Jurkat, Clone E6-1 (cell line): ENCODE results near the gene PRR14L.
"Not testable (repeated sequence)": the region's sequence is repeated elsewhere in the genome, so short reads cannot be mapped to it uniquely, and the experiment has no call there.

Source experiments
- DNase-seq: peaks from one replicate; pipeline ENCODE4 v3.0.0-alpha.2; 2011; ENCODE audit warnings: low read depth, low spot score
- H3K4me3 ChIP-seq: 2 replicates; pipeline ENCODE4 v1.5.1; 2011; ENCODE audit warnings: mild to moderate bottlenecking, low read length, control low read depth, moderate library complexity

The PRR14L gene

GRCh38 chr22:31692186-31692886 lies 57.6 kb downstream of the PRR14L start:
- no peak overlapping the region for H3K4me3 ChIP-seq
- DNase-seq = peak; percentile 54

GRCh38 chr22:31691408-31691807 lies 58.5 kb downstream of the PRR14L start:
- DNase-seq = no peak
- no peak overlapping the region for H3K4me3 ChIP-seq

DNA sequence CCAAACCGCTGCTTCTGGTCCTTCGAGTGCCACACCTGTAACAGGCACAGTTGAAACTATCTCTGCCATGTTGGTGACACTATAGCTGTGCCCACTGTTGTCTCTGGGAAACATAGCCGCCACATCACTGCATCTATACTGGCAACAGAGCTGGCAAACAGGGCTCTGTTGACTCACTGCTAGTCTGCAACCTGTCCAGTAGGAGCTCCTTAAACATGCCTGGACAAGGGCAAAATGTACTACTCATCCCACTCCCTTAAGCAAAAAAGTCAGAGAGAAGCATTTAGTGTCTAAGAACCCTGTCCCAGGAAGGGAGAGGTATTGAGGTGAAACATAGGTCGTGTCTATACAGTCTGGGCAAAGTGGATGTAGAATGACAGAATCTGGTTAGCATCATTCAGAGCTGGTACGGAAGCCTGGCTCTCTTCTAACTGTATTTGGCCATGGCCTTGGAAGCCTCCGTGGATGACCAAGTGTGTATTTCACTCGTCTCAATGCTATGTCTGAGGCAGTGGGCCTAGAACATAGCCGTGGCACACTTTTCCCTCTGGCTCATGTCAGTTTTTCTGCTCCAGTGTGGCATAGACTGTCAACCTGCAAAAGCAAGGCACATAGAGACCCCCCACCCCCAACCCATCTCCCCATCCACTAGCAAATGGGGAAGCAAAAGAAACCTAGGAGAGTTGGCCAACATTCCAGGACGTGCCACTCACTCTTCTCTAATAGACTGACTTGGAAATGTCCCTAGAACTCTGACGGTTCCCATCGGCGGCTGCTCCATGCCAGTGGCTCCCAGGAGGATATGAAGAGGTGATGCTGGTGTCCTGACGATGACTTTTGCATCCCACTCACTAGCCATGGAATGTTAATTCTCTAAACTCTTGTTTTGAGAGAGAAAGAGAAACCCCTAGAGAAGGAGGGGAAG lies 66.5 kb downstream of the PRR14L start:
- no peak overlapping the region for H3K4me3 ChIP-seq
- no peak for DNase-seq

DNA sequence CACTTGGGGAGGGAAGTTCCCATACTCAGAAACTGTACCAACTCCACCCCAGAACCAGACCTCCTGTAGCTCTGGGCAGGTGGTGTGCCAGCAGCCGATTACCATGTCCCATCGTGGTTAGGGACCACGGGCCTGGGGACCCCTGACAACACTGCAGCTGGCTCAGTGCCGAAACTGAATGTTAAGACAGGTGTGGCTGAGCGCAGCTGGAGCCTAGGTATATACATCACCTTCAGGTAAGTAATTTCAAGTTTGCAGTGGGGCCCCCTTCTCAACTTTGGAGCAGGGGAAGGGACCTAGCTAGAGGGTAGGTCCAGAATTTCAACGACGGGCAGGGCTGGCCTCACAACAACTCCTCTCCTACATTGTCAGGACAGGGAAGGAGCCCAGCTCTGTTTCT lies 67.2 kb downstream of the PRR14L start:
- no peak for DNase-seq
- no peak overlapping the region for H3K4me3 ChIP-seq

GRCh38 chr22:31681349-31682345 lies 68.3 kb downstream of the PRR14L start:
- H3K4me3 ChIP-seq = no peak overlapping the region
- DNase-seq = no peak

DNA sequence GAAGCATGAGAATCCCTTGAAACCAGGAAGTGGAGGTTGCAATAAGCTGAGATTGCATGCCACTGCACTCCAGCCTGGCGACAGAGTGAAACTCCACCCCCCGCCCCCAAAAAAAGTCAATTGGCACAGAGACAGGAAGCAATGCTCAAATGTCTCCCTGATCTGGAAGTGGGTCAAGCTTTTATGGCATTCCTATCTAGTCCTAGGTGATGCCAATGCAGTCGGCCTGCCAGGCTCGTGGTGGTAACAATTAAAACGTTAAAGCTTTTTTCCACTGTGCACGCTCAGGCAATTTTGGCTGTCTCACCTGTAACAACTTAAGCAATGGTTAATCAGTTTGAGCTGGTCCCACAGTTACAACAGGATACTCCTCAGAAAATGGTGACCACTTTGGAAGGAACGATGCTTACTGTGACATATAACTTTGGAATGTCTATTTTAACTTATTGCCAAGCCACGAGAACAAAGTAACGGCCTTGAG lies 69.0 kb downstream of the PRR14L start:
- no peak for DNase-seq
- H3K4me3 ChIP-seq = no peak overlapping the region

GRCh38 chr22:31678748-31679147 lies 71.2 kb downstream of the PRR14L start:
- H3K4me3 ChIP-seq = no peak overlapping the region
- DNase-seq = no peak

GRCh38 chr22:31676700-31677099 lies 73.2 kb downstream of the PRR14L start:
- DNase-seq = no peak
- no peak overlapping the region for H3K4me3 ChIP-seq

- H3K4me3 ChIP-seq, DNase-seq: not testable (repeated sequence)
Measured at GRCh38 chr22:31674219-31674618, 75.7 kb downstream of the PRR14L start.

GRCh38 chr22:31668849-31669248 lies 81.1 kb downstream of the PRR14L start:
- DNase-seq, H3K4me3 ChIP-seq: not testable (repeated sequence)

GRCh38 chr22:31662668-31663037 lies 87.3 kb downstream of the PRR14L start:
- no peak for DNase-seq
- H3K4me3 ChIP-seq = peak overlapping the region; percentile 98

GRCh38 chr22:31661851-31662667 lies 87.9 kb downstream of the PRR14L start, which contains the start of gene PISD:
TSS of gene PISD (minus strand) at chr22:31662215. CDS start at chr22:31662208, 7 bp downstream.
- peak within 1 kb of the TSS; percentile 98 for H3K4me3 ChIP-seq
- peak; percentile 93 for DNase-seq

DNA sequence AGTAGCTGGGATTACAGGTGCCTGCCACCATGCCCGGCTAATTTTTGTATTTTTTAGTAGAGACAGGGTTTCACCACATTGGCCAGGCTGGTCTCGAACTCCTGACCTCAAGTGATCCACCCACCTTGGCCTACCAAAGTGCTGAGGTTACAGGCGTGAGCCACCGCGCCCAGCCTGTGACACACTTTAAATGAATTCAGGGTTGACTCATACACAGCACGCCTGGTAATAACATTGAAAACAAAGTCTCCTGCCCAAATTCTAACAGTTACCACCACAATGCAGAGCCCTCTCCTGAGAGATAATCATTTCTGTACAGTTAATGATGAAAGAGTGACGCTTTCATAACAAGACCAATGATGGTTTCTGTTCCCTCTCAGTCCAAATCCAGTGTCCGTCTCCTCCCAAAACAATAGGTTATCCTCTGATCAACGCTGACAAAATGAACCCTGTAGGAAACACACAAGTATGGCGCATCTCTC lies 89.0 kb downstream of the PRR14L start:
- not testable (repeated sequence) for DNase-seq
- peak overlapping the region; percentile 98 for H3K4me3 ChIP-seq

DNA sequence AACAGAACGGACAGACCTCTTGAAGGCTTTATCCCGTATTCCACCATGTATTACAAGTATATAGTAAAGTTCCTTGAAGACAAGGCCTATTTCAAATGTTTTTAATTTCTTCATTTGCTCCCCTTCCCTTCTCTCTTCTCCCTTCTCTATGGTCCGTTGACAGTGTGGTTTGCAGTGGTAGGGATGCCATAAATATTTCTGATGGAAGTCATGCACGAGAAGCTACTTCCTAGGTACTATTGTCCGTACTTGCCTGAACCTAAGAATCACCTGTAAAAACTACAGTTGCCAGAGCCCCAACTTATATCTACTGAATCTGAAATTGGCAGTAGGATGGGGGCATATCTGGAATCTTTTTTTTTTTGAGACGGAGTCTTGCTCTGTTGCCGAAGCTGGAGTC lies 90.7 kb downstream of the PRR14L start:
- no peak for DNase-seq
- H3K4me3 ChIP-seq = no peak overlapping the region

- DNase-seq = no peak
Measured at GRCh38 chr22:31654408-31654807, 95.5 kb downstream of the PRR14L start.

GRCh38 chr22:31653944-31654343 lies 96.0 kb downstream of the PRR14L start:
- no peak overlapping the region for H3K4me3 ChIP-seq
- no peak for DNase-seq

More at GRCh38 chr22:31654408-31654807, 95.5 kb downstream of the PRR14L start:
- no peak overlapping the region for H3K4me3 ChIP-seq

DNA sequence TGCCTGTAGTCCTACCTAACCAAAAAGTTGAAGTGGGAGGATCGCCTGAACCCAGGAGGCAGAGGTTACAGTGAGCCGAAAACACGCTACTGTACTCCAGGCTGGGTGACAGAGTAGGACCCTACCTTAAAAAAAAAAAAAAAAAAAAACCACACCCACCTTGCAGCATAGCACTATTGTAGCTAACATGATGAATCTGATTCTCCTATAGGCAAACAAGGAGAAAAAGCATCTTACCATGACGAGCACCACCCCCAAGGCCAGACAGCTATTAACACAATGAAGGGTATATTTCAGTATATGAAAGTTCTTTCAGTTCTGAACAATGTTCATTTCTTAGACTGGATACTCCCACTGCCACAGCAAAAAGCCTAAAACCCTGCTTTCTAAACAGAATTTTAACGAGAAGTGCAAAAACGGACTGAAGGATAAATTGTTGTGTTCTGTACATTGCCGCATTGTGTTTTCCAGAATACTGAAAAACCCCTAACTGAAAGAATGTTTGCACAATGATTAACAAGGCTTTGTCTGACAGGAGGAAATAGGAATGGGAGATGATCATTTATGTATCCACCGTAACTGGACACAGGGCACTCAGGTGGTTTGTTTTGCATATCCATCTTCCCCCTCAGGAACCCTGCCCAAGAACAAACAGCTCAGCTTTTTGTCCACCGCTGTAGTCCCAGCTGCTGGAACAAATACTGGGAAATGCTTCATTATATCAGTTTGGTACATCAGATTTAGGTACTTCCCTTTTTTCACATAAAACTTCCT lies 96.8 kb downstream of the PRR14L start:
- DNase-seq = no peak
- no peak overlapping the region for H3K4me3 ChIP-seq
